ACC112 (cell line): ENCODE measurements around the gene SEC63.
"Not testable (repeated sequence)": the region's sequence is repeated elsewhere in the genome, so short reads cannot be mapped to it uniquely, and the experiment has no call there.

ENCODE experiments used
- H2AFZ ChIP-seq: fragments of 200-600 bp; sonication (generic); one replicate; pipeline ENCODE4 v1.6.0; 2017; ENCODE audit warnings: antibody characterized with exemption, low read length; ENCODE audit not compliant: unreplicated experiment
- H3K27ac ChIP-seq: fragments of 200-600 bp; sonication (generic); 2 replicates; pipeline ENCODE4 v1.5.1; 2014; ENCODE audit warnings: low read depth, mild to moderate bottlenecking, antibody characterized with exemption, low read length, moderate library complexity
- H3K27me3 ChIP-seq: fragments of 200-600 bp; sonication (generic); 2 replicates; pipeline ENCODE4 v1.6.1; 2014; ENCODE audit warnings: mild to moderate bottlenecking, antibody characterized with exemption, low read length, moderate library complexity, mixed read lengths; ENCODE audit not compliant: insufficient read depth
- H3K36me3 ChIP-seq: fragments of 200-600 bp; sonication (generic); 2 replicates; pipeline ENCODE4 v1.6.1; 2016; ENCODE audit warnings: mild to moderate bottlenecking, antibody characterized with exemption, low read length, moderate library complexity, mixed read lengths; ENCODE audit not compliant: insufficient read depth
- H3K4me1 ChIP-seq: fragments of 200-600 bp; sonication (generic); one replicate; pipeline ENCODE4 v1.6.1; 2016; ENCODE audit warnings: low read length, mixed read lengths; ENCODE audit not compliant: insufficient read depth, unreplicated experiment, control insufficient read depth
- H3K4me3 ChIP-seq: fragments of 200-600 bp; sonication (generic); 2 replicates; pipeline ENCODE4 v1.5.1; 2014; ENCODE audit warnings: mild to moderate bottlenecking, low read depth, low read length
- H3K79me2 ChIP-seq: fragments of 200-600 bp; sonication (generic); one replicate; pipeline ENCODE4 v1.6.0; 2016; ENCODE audit warnings: low read length; ENCODE audit not compliant: control insufficient read depth, unreplicated experiment, insufficient read depth

SEC63 gene

DNA sequence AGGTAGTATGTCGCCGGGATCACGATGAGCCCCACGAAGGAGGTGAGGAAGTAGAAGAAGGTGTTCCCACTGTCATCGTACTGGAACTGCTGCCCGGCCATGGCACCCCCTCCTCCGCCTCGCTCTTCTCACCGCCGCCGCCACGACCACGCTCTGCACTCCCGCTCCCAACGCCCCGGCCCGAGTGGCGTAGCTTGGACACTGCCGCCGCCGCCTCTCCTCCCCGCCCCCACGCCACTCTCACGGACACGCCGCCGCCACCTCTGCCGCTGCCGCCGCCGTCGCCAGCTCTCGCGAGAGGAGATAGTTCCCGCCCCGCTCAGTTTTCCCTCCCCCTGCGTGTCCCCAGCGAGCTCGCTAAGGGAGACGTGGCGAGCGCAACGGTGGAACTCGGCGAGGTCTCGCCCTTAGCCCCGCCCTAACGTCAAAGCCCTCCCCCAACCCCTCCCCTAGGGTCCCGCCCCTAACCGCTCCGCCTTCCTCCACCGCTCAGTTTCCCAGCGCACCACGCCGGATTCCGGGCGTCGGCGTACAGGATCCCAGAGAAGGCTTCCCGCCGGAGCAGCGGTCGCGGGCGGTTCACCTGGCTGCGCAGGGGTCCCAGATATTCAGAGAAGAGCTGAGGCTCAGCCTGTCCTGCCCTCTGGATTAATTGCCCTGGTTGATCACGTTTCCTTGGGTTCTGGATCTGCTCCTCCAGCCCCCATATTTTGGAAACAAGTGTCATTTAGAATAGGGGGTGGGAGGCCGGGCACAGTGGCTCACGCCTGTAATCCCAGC is at the start of gene SEC63:
Gene SEC63, minus strand, starts transcription at position 300 of the 780 bp plus-strand sequence. Its CDS starts 199 bp downstream, at position 101.
- Histone ChIP-seq H3K27ac (peak within 1 kb of the TSS; percentile 89), H3K4me3 (peak within 1 kb of the TSS; percentile 98), H3K79me2 (peaks cover 37% of the 10 kb centered on the region), H3K27me3 (no peaks in the 10 kb centered on the region), H3K36me3 (no peaks in the 10 kb centered on the region), H3K4me1 (peaks cover 10% of the 10 kb centered on the region), H2AFZ (peak within 1 kb of the TSS; percentile 89)

- Histone ChIP-seq H3K79me2 (no peaks in the 10 kb centered on the region), H3K27me3 (no peaks in the 10 kb centered on the region), H3K36me3 (no peaks in the 10 kb centered on the region), H3K4me1 (no peaks in the 10 kb centered on the region), H3K4me3 (no peak overlapping the region), H3K27ac (no peak overlapping the region), H2AFZ (no peak overlapping the region)
These were observed 48.0 kb upstream of the SEC63 start for GRCh38 chr6:108005961-108006360.

- Histone ChIP-seq H2AFZ (no peak overlapping the region), H3K27ac (no peak overlapping the region), H3K27me3 (no peaks in the 10 kb centered on the region), H3K79me2 (no peaks in the 10 kb centered on the region), H3K4me3 (no peak overlapping the region), H3K36me3 (no peaks in the 10 kb centered on the region), H3K4me1 (no peaks in the 10 kb centered on the region)
These were observed 46.9 kb upstream of the SEC63 start for GRCh38 chr6:108004861-108005260.

- Histone ChIP-seq H3K36me3 (no peaks in the 10 kb centered on the region), H2AFZ (no peak overlapping the region), H3K27me3 (no peaks in the 10 kb centered on the region), H3K27ac (no peak overlapping the region), H3K79me2 (no peaks in the 10 kb centered on the region), H3K4me3 (no peak overlapping the region), H3K4me1 (no peaks in the 10 kb centered on the region)
These were observed 44.6 kb upstream of the SEC63 start for GRCh38 chr6:108002365-108003221.

GRCh38 chr6:108001696-108002231 is 43.8 kb upstream of the SEC63 start:
- H3K4me1 ChIP-seq = no peaks in the 10 kb centered on the region
- no peak overlapping the region for H3K4me3 ChIP-seq
- no peaks in the 10 kb centered on the region for H3K79me2 ChIP-seq
- H3K27ac ChIP-seq = no peak overlapping the region
- H2AFZ ChIP-seq = no peak overlapping the region
- H3K36me3 ChIP-seq = no peaks in the 10 kb centered on the region
- no peaks in the 10 kb centered on the region for H3K27me3 ChIP-seq

- not testable (repeated sequence) for H3K4me1 ChIP-seq, H3K27ac ChIP-seq, H3K79me2 ChIP-seq, H3K27me3 ChIP-seq, H3K4me3 ChIP-seq, H2AFZ ChIP-seq, H3K36me3 ChIP-seq
These were observed 42.3 kb upstream of the SEC63 start for GRCh38 chr6:108000259-108000658.

GRCh38 chr6:107999341-107999740 is 41.3 kb upstream of the SEC63 start:
- H3K79me2 ChIP-seq = no peaks in the 10 kb centered on the region
- no peak overlapping the region for H3K27ac ChIP-seq
- no peak overlapping the region for H3K4me3 ChIP-seq
- no peaks in the 10 kb centered on the region for H3K36me3 ChIP-seq
- H2AFZ ChIP-seq = no peak overlapping the region
- H3K27me3 ChIP-seq = no peaks in the 10 kb centered on the region
- H3K4me1 ChIP-seq = no peaks in the 10 kb centered on the region

DNA sequence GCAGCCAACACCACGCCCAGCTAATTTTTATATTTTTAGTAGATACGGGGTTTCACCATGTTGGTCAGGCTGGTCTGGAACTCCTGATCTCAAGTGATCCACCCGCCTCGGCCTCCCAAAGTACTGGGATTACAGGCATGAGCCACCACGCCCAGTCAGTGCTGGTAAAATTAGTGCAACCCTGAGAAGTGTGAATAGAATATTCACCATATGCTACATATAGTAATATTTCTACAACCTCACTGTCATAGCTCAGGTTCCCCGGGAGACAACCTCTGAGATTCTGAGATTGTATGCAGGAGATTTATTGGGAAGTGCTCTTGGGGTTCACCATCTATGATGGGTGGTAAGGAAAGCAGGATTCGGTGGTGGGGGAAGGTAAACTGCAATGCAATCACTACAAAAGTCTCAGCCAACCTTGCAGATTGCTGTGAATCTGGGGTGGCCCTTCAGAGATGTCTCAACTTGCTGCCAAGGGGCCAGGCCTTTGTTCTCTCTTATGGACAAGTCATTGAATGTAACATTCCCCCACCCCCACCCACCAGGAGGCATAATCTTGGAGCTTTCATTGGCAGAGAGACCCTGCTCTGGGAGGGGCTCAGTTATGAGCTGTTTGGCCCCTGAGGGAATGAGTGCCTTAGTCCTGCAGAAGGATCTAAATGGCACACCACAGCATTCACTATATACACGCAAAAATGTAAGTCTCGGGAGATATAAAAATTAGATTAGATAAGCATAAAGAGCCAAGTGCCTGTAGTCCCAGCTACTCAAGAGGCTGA is 34.0 kb upstream of the SEC63 start:
- H3K79me2 ChIP-seq = no peaks in the 10 kb centered on the region
- H2AFZ ChIP-seq = no peak overlapping the region
- no peak overlapping the region for H3K4me3 ChIP-seq
- H3K27ac ChIP-seq = no peak overlapping the region
- no peaks in the 10 kb centered on the region for H3K36me3 ChIP-seq
- H3K27me3 ChIP-seq = no peaks in the 10 kb centered on the region
- no peaks in the 10 kb centered on the region for H3K4me1 ChIP-seq

GRCh38 chr6:107991061-107991460 is 33.1 kb upstream of the SEC63 start:
- Histone ChIP-seq H3K79me2 (no peaks in the 10 kb centered on the region), H3K36me3 (no peaks in the 10 kb centered on the region), H3K27ac (no peak overlapping the region), H2AFZ (no peak overlapping the region), H3K4me1 (no peaks in the 10 kb centered on the region), H3K4me3 (no peak overlapping the region), H3K27me3 (no peaks in the 10 kb centered on the region)

DNA sequence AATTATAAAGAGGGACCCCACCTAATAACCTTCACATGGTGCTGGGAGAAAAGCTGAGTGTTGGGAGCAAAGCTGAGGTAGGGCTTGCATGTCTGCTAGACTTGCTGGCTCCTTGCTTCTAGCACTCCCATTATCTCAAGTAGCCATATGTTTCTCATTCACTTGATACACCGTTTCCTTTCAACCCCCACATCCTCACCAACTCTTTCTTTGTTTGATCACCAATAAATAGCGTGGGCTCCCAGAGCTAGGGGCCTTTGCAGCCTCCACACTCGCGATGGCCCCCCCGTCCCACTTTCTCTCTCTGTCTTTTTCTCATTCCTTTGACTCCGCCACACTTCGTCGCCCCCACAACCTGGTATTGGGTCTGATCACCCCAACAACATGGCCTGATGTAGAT is 32.6 kb upstream of the SEC63 start:
- H2AFZ ChIP-seq, H3K27me3 ChIP-seq, H3K36me3 ChIP-seq, H3K79me2 ChIP-seq, H3K27ac ChIP-seq, H3K4me3 ChIP-seq, H3K4me1 ChIP-seq: not testable (repeated sequence)
